A549 (cell line): Measurements from ENCODE around the gene IRAK3. TPM values are rescaled to one million over a fixed set of nuclear protein-coding genes. Genes with fewer than 3 reads are reported as not detected.

ENCODE experiments used
- ATAC-seq, 2 experiments: fragments of 200-7000 bp in 1 of 2; fragments of >200 bp in 1 of 2; cut with Nextera tagmentation in 1 of 2; cut with Tn5 transposase in 1 of 2; 3 replicates each; pipeline versions ENCODE4 v1.8.0 to v1.9.1; 2018 to 2020; ENCODE audit warnings: mild to moderate bottlenecking in 1 of 2, moderate library complexity in 1 of 2
- CTCF ChIA-PET: fragments of 300-600 bp; sonication (Branson Sonifier 250); formaldehyde crosslinking; extraction: SDS; loops from one replicate; lab custom pipeline; 2021; ENCODE audit warnings: antibody characterized with exemption, inconsistent platforms; lab: Yijun Ruan, JAX
- POLR2A ChIA-PET: fragments of 350-600 bp; formaldehyde crosslinking; extraction: SDS; loops from one replicate; lab custom pipeline; 2021; ENCODE audit warnings: antibody characterized with exemption, inconsistent platforms; lab: Yijun Ruan, JAX
- DNase-seq, 2 experiments: peaks; one replicate each; pipeline versions ENCODE4 v3.0.0 to v3.0.0-alpha.2; 2011 to 2016; ENCODE audit warnings: low read depth in 1 of 2, low spot score in 1 of 2
- FAIRE-seq: peaks from 2 replicates; lab custom pipeline; 2011; peaks lifted over from hg19 to GRCh38; lab: Jason Lieb, UNC
- H3K27ac ChIP-seq, 2 experiments: fragments of >200 bp; sonication (Bioruptor Twin); formaldehyde crosslinking; 3 replicates each; pipeline ENCODE4 v1.5.1; 2016 to 2017
- H3K4me1 ChIP-seq: fragments of >200 bp; sonication (Bioruptor Twin); formaldehyde crosslinking; 3 replicates; pipeline ENCODE4 v1.6.1; 2016
- H3K4me2 ChIP-seq: fragments of >200 bp; sonication (Bioruptor Twin); formaldehyde crosslinking; 3 replicates; pipeline ENCODE4 v1.6.1; 2016
- H3K4me3 ChIP-seq: fragments of >200 bp; sonication (Bioruptor Twin); formaldehyde crosslinking; 3 replicates; pipeline ENCODE4 v1.5.1; 2016
- H3K9me3 ChIP-seq: fragments of >200 bp; sonication (Bioruptor Twin); formaldehyde crosslinking; 3 replicates; pipeline ENCODE4 v1.6.1; 2016
- BCL3 ChIP-seq: fragments of >200 bp; sonication (Bioruptor Twin); formaldehyde crosslinking; IDR thresholded peaks from 3 replicates; pipeline ENCODE4 v1.6.1; 2016
- CBX8 ChIP-seq: fragments of 200-600 bp; sonication (generic); IDR thresholded peaks from 2 replicates; pipeline ENCODE4 v1.6.1; 2016
- CEBPB ChIP-seq, 2 experiments: fragments of >200 bp in 1 of 2; sonication (Bioruptor Twin) in 1 of 2; formaldehyde crosslinking in 1 of 2; IDR thresholded peaks; 2 replicates each; pipeline ENCODE4 v1.6.1; 2012 to 2016
- E2F6 ChIP-seq: IDR thresholded peaks from 2 replicates; pipeline ENCODE4 v1.6.1; 2012; ENCODE audit warnings: low read depth, borderline replicate concordance
- EHF ChIP-seq: fragments of 250-450 bp; sonication (Bioruptor Pico); IDR thresholded peaks from 2 replicates; pipeline ENCODE4 v1.5.0; 2020; ENCODE audit warnings: mild to moderate bottlenecking
- ELK1 ChIP-seq: fragments of 150-350 bp; IDR thresholded peaks from 2 replicates; pipeline ENCODE4 v1.6.1; 2014; ENCODE audit warnings: low read depth, mild to moderate bottlenecking, low read length
- ESRRA ChIP-seq: fragments of 150-350 bp; IDR thresholded peaks from 2 replicates; pipeline ENCODE4 v1.6.1; 2014; ENCODE audit warnings: mild to moderate bottlenecking, low read length, borderline replicate concordance
- FOSB ChIP-seq: fragments of 250-450 bp; sonication (Bioruptor Pico); IDR thresholded peaks from 2 replicates; pipeline ENCODE4 v1.5.0; 2020; ENCODE audit warnings: mild to moderate bottlenecking, moderate library complexity
- FOSL2 ChIP-seq, 2 experiments: fragments of 450-650 bp in 1 of 2; fragments of >200 bp in 1 of 2; sonication (Bioruptor Twin) in 1 of 2; formaldehyde crosslinking; IDR thresholded peaks; 2 replicates each; pipeline versions ENCODE4 v1.5.0 to v1.6.1; 2016 to 2020; ENCODE audit warnings: mild to moderate bottlenecking in 1 of 2, moderate library complexity in 1 of 2
- HEYL ChIP-seq: fragments of 250-450 bp; sonication (Bioruptor Pico); IDR thresholded peaks from 2 replicates; pipeline ENCODE4 v1.8.0; 2021; ENCODE audit warnings: mild to moderate bottlenecking, moderate library complexity
- JUNB ChIP-seq: fragments of >200 bp; sonication (Bioruptor Twin); formaldehyde crosslinking; IDR thresholded peaks from 2 replicates; pipeline ENCODE4 v1.6.1; 2016
- KDM1A ChIP-seq: fragments of 200-600 bp; sonication (generic); IDR thresholded peaks from 2 replicates; pipeline ENCODE4 v1.6.1; 2016; ENCODE audit warnings: low read depth, mild to moderate bottlenecking
- MAFK ChIP-seq: fragments of 450-650 bp; IDR thresholded peaks from 2 replicates; pipeline ENCODE4 v1.6.1; 2014; ENCODE audit not compliant: partially characterized antibody
- NFE2L2 ChIP-seq: fragments of 150-350 bp; conservative IDR thresholded peaks from 2 replicates; pipeline ENCODE4 v1.6.1; 2014; ENCODE audit warnings: low read length
- REST ChIP-seq: fragments of 200-600 bp; sonication (generic); IDR thresholded peaks from 2 replicates; pipeline ENCODE4 v1.6.1; 2016; ENCODE audit warnings: antibody characterized with exemption, mild to moderate bottlenecking, moderate library complexity
- RFX5 ChIP-seq: fragments of 450-650 bp; IDR thresholded peaks from 2 replicates; pipeline ENCODE4 v1.7.1; 2014; ENCODE audit warnings: antibody characterized with exemption, mild to moderate bottlenecking, moderate library complexity
- RNF2 ChIP-seq: fragments of 200-600 bp; sonication (generic); IDR thresholded peaks from 2 replicates; pipeline ENCODE4 v1.6.1; 2016; ENCODE audit warnings: low read depth, mild to moderate bottlenecking, antibody characterized with exemption, moderate library complexity, borderline replicate concordance
- TP53 ChIP-seq: fragments of 250-450 bp; sonication (Bioruptor Pico); IDR thresholded peaks from 2 replicates; pipeline ENCODE4 v1.5.0; 2021; ENCODE audit warnings: mild to moderate bottlenecking, moderate library complexity
- USF2 ChIP-seq: fragments of 450-650 bp; IDR thresholded peaks from 2 replicates; pipeline ENCODE4 v1.6.1; 2014; ENCODE audit warnings: antibody characterized with exemption
- ZFP36 ChIP-seq: fragments of 450-650 bp; IDR thresholded peaks from 2 replicates; pipeline ENCODE4 v1.6.1; 2014; ENCODE audit warnings: borderline replicate concordance; ENCODE audit not compliant: partially characterized antibody
- ZSCAN20 ChIP-seq: fragments of 250-450 bp; sonication (Bioruptor Pico); IDR thresholded peaks from 2 replicates; pipeline ENCODE4 v1.8.0; 2022; ENCODE audit warnings: mild to moderate bottlenecking, moderate library complexity
- WGBS: methylation state at CpG from one replicate; pipeline ENCODE4 v1.1.6; 2017; ENCODE audit errors: missing lambda C conversion rate; 5-methylcytosine and 5-hydroxymethylcytosine counted together
- polyA plus RNA-seq, 4 experiments: library from polyadenylated mRNA; depleted of rRNA in 3 of 4; stranded (reverse); fragments of >200 nt; fragmentation: RNase III in 1 of 4; extraction: RNeasy Plus Mini Kit Qiagen cat#74134 plus additional on column Dnase treatment in 1 of 4; gene quantifications; 2 replicates in 3 of 4; 3 replicates in 1 of 4; pipeline ENCODE4 v1.2.3, GENCODE V29; 2011 to 2017

Gene IRAK3
- polyA plus RNA-seq, 2 of the 4 experiments (the other 2 are of a cell fraction): 0.06 to 0.25 TPM

DNA sequence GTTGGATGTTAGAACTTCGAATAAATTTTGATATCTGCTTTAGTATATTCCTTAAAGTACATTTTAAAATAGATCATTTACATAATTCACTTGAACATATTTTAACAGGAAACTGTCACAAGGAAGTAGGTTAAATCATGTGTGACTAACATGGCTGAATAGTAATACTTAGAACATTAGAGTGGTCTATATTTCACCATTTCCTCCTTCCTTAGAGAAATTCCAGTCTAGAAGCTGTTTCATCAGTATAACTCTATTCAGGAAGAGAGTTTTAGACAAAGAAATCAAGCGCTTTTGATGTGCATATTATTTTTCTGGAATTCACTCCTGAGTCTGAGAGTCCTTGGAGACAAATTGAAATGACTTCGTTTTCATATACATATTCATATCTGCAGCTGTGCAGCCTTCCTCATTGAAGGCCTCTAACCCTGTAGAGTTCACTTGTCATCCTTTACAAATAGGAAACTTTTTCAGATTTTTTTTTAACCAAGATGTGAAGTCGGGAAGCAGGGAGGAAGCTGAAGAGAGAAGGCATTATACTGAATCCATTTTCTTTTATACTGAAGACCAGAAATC, 28.4 kb downstream of the IRAK3 start (continued):
- TF ChIP-seq ZFP36 (no peak), ESRRA (no peak), EHF (CRISPR knock-in tag) (no peak), JUNB (no peak), RFX5 (no peak), CEBPB (IDR thresholded peaks at IDR 0.05) (no peak)

GRCh38 chr12:66228462-66228861, 39.4 kb downstream of the IRAK3 start:
- ChIA-PET POLR2A (no interaction called here), CTCF (no interaction called here)
- no peaks in the 10 kb centered on the region for H3K9me3 ChIP-seq
- no peak overlapping the region for H3K27ac ChIP-seq
- no peak overlapping the region for H3K4me3 ChIP-seq
- TF ChIP-seq MAFK: peak; percentile 81
- TF ChIP-seq ZSCAN20: no peak
- no peak for TF ChIP-seq HEYL (CRISPR knock-in tag)
- ATAC-seq (no peak), FAIRE-seq (no peak), DNase-seq (no peak)
- H3K4me2 ChIP-seq: no peak overlapping the region
- H3K4me1 ChIP-seq: no peaks in the 10 kb centered on the region

- DNase-seq (no peak), ATAC-seq (no peak), FAIRE-seq (no peak)
- Histone ChIP-seq H3K27ac (no peak overlapping the region), H3K4me2 (no peak overlapping the region), H3K4me3 (no peak overlapping the region), H3K4me1 (peaks cover 3% of the 10 kb centered on the region; the same call in 1 of the 3 replicates), H3K9me3 (no peaks in the 10 kb centered on the region)
- TF ChIP-seq RNF2 (no peak), FOSB (no peak), E2F6 (no peak), CBX8 (no peak), FOSL2 (IDR thresholded peaks at IDR 0.05) (no peak), FOSL2 (CRISPR knock-in tag; IDR thresholded peaks at IDR 0.05) (no peak), KDM1A (no peak), ELK1 (no peak), TP53 (CRISPR knock-in tag) (no peak), USF2 (no peak), BCL3 (no peak), REST (no peak), NFE2L2 (no peak)
- POLR2A ChIA-PET: no interaction called here
- 3% methylated on average over 3 of the region's 3 CpGs for WGBS
- CTCF ChIA-PET: interaction anchor here (0.9 kb wide), 1 partner anchor 9 kb away, joined by 3 read pairs; no protein-coding TSS in a partner anchor
Observed at GRCh38 chr12:66232263-66232662, 43.2 kb downstream of the IRAK3 start.
